Measurements from ENCODE around the gene THRA. TPM values are rescaled to one million over a fixed set of nuclear protein-coding genes. Genes with fewer than 3 reads are reported as not detected.

The THRA gene
- total and polyA plus RNA-seq, 2 donors (not counting 3 experiments of a cell fraction or from before 2014, with no cell fraction given): 17.4 to 29.6 TPM

DNA sequence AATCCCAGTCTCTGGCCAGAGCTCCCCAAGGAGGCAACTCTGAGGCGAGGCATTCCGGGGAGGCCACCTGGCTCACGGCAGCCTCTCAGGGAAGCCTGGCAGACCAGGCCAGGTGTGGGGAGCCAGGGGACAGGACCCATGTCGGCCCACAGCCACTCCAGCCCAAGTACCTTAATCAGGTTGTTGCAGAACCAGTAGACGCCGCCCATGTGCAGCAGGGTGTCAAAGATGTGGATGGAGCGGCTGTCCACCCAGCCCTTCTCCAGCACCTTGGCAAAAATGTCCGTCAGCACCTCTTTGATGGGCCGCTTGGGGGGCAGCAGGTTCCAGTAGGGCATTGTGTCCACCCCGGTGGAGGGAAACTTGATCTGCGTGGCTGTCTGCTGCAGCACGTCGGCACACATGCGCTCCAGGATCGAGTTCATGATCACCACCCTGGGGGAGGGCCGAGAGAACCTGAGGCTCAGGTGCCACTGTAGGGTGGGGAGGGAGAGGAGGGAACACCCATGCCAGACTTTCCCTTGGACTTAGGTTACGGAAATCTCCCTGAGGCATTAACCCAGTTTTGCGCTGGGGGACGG lies 39.7 kb upstream of the THRA start:
- FAIRE-seq: no peak
- Histone ChIP-seq H3K27me3 (ENCODE audit: control insufficient read depth in 2 of 2, insufficient read depth in 2 of 2, low read length in 2 of 2) (no peaks in the 10 kb centered on the region), H3K79me2 (ENCODE audit: control insufficient read depth, insufficient read depth, low read length) (peaks cover 4% of the 10 kb centered on the region), H3K9ac (replicated peaks; ENCODE audit: extremely low read depth, insufficient read depth, low read length) (peak overlapping the region; percentile 32), H4K20me1 (replicated peaks; ENCODE audit: control insufficient read depth, extremely low read depth, insufficient read depth, low read length) (no peaks in the 10 kb centered on the region), H3K36me3 (ENCODE audit: control insufficient read depth in 2 of 2, extremely low read depth in 1 of 2, insufficient read depth in 2 of 2, low read length in 2 of 2) (peaks cover 3 to 17% of the 10 kb centered on the region in 2 experiments), H3K9me1 (replicated peaks; ENCODE audit: control insufficient read depth, extremely low read depth, insufficient read depth, low read length) (no peaks in the 10 kb centered on the region), H3K4me3 (replicated peaks in 1 of 3; ENCODE audit: insufficient read depth in 1 of 3, low read depth in 1 of 3, low read length in 3 of 3) (no peak overlapping the region), H2AFZ (ENCODE audit: low read depth, low read length) (no peak overlapping the region), H3K9me3 (replicated peaks; ENCODE audit: control insufficient read depth, insufficient read depth, low read length) (no peaks in the 10 kb centered on the region), H3K4me1 (ENCODE audit: control insufficient read depth, extremely low read depth, insufficient read depth, low read length) (peaks cover 86% of the 10 kb centered on the region), H3K27ac (ENCODE audit: insufficient read depth, low read depth, low read length) (peak overlapping the region; percentile 99), H3K4me2 (ENCODE audit: insufficient read depth, low read length) (peak overlapping the region; percentile 26)
- dilution Hi-C loops (cut with MboI; ENCODE audit: extremely low pct_ligation_motif_present, low sequenced_read_pairs): no loop called here
- no peak for TF ChIP-seq POLR2A (IDR thresholded peaks at IDR 0.05; ENCODE audit: low read depth, low read length)
- TF ChIP-seq MYC (IDR thresholded peaks at IDR 0.05; ENCODE audit: low read depth, low read length): no peak
- TF ChIP-seq, protein P1, sequence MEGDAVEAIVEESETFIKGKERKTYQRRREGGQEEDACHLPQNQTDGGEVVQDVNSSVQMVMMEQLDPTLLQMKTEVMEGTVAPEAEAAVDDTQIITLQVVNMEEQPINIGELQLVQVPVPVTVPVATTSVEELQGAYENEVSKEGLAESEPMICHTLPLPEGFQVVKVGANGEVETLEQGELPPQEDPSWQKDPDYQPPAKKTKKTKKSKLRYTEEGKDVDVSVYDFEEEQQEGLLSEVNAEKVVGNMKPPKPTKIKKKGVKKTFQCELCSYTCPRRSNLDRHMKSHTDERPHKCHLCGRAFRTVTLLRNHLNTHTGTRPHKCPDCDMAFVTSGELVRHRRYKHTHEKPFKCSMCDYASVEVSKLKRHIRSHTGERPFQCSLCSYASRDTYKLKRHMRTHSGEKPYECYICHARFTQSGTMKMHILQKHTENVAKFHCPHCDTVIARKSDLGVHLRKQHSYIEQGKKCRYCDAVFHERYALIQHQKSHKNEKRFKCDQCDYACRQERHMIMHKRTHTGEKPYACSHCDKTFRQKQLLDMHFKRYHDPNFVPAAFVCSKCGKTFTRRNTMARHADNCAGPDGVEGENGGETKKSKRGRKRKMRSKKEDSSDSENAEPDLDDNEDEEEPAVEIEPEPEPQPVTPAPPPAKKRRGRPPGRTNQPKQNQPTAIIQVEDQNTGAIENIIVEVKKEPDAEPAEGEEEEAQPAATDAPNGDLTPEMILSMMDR (IDR thresholded peaks at IDR 0.05; ENCODE audit: extremely low read depth in 1 of 2, insufficient read depth in 1 of 2, low read depth in 1 of 2, low read length in 2 of 2): no peak
- BruUV-seq (replicated peaks): no TSS peak
- ChIA-PET POLR2A (interaction anchor here (1.3 kb wide), 1 partner anchor 31 kb away, joined by 3 read pairs; the partner anchor contains the start of gene MED24), CTCF (interaction anchor here (1.3 to 5.5 kb wide), 3 partner anchors 9 to 52 kb away, joined by 5 to 246 read pairs (median 8); partner anchors contain the start of gene CSF3)
- intact Hi-C loops (cut with micrococcal nuclease): loop anchor here (1.0 kb wide), 1 partner anchor 63 kb away; no protein-coding TSS in a partner anchor
- no peak for DNase-seq (ENCODE audit: low read depth, low spot score)

DNA sequence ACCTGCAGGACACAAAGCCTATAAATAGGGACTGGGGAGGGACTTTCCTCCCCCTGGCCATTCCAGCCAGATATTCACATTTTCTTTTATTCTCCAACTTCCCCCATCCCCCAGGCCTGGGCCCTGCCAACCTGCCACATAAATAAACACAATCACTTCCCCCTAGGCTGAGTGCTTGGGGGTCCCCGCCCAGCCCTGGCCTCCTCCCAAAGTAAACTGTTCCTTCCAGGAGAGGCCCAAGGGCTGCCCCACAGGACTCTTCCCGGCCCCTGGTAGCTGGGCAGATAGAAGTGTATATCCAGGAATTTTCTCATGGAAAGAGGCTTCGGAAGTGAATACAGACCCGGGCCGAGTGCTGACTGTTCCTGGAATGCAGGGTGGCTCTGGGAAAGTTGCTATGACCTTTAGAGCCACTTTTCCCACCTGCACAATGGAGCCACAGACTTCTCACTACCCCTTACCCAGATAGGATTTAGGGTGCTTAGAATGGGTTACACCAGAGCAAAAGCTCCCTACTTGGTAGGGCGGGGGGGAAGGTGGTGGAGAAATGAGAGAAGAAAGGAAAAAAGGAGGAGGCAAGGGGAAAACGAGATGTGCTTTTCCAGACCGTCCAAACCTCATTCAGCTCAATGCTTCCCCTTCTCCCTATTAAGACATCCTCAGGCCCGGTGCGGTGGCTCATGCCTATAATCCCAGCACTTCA lies 39.0 kb upstream of the THRA start:
- CTCF ChIA-PET: interaction anchor here (1.3 to 5.5 kb wide), 2 partner anchors 10 to 15 kb away, joined by 5 to 246 read pairs; partner anchors contain the start of gene CSF3
- Histone ChIP-seq H3K9ac (replicated peaks; ENCODE audit: extremely low read depth, insufficient read depth, low read length) (peak overlapping the region; percentile 32), H3K79me2 (ENCODE audit: control insufficient read depth, insufficient read depth, low read length) (peaks cover 4% of the 10 kb centered on the region), H3K4me3 (replicated peaks in 1 of 3; ENCODE audit: insufficient read depth in 1 of 3, low read depth in 1 of 3, low read length in 3 of 3) (no peak overlapping the region), H3K4me1 (ENCODE audit: control insufficient read depth, extremely low read depth, insufficient read depth, low read length) (peaks cover 79% of the 10 kb centered on the region), H3K27ac (ENCODE audit: insufficient read depth, low read depth, low read length) (peak overlapping the region; percentile 99), H3K9me1 (replicated peaks; ENCODE audit: control insufficient read depth, extremely low read depth, insufficient read depth, low read length) (no peaks in the 10 kb centered on the region), H3K4me2 (ENCODE audit: insufficient read depth, low read length) (peak overlapping the region; percentile 26), H4K20me1 (replicated peaks; ENCODE audit: control insufficient read depth, extremely low read depth, insufficient read depth, low read length) (no peaks in the 10 kb centered on the region), H3K27me3 (ENCODE audit: control insufficient read depth in 2 of 2, insufficient read depth in 2 of 2, low read length in 2 of 2) (no peaks in the 10 kb centered on the region), H3K9me3 (replicated peaks; ENCODE audit: control insufficient read depth, insufficient read depth, low read length) (no peaks in the 10 kb centered on the region), H3K36me3 (ENCODE audit: control insufficient read depth in 2 of 2, extremely low read depth in 1 of 2, insufficient read depth in 2 of 2, low read length in 2 of 2) (peaks cover 3 to 21% of the 10 kb centered on the region in 2 experiments), H2AFZ (ENCODE audit: low read depth, low read length) (no peak overlapping the region)
- dilution Hi-C loops (cut with MboI; ENCODE audit: extremely low pct_ligation_motif_present, low sequenced_read_pairs): no loop called here
- no peak for TF ChIP-seq EZH2 (IDR thresholded peaks at IDR 0.05; ENCODE audit: borderline replicate concordance, low read depth, low read length, severe bottlenecking)
- TF ChIP-seq POLR2A (IDR thresholded peaks at IDR 0.05; ENCODE audit: low read depth, low read length): no peak
- TF ChIP-seq MYC (IDR thresholded peaks at IDR 0.05; ENCODE audit: low read depth, low read length): no peak
- TF ChIP-seq JUN (IDR thresholded peaks at IDR 0.05; ENCODE audit: borderline replicate concordance, insufficient read depth, insufficient read length, low read depth): peak; percentile 14
- peak; percentile 92 for TF ChIP-seq POLR2AphosphoS5 (IDR thresholded peaks at IDR 0.05; ENCODE audit: insufficient read depth, low read depth, low read length)
- TF ChIP-seq GATA2 (IDR thresholded peaks at IDR 0.05; ENCODE audit: insufficient read depth, insufficient read length, low read depth, low read length): no peak
- peak; percentile 46 for TF ChIP-seq FOS (IDR thresholded peaks at IDR 0.05; ENCODE audit: borderline replicate concordance, insufficient read depth, low read length)
- TF ChIP-seq, protein P2, sequence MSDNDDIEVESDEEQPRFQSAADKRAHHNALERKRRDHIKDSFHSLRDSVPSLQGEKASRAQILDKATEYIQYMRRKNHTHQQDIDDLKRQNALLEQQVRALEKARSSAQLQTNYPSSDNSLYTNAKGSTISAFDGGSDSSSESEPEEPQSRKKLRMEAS (IDR thresholded peaks at IDR 0.05; ENCODE audit: insufficient read depth, insufficient read length): no peak
- TF ChIP-seq, protein P1 (IDR thresholded peaks at IDR 0.05; ENCODE audit: extremely low read depth in 1 of 2, insufficient read depth in 1 of 2, low read depth in 1 of 2, low read length in 2 of 2): no peak
- intact Hi-C loops (cut with micrococcal nuclease): loop anchor here (1.0 kb wide), 1 partner anchor 63 kb away; no protein-coding TSS in a partner anchor
- POLR2A ChIA-PET: no interaction called here
- DNase-seq (ENCODE audit: low read depth, low spot score) (peak; percentile 87), FAIRE-seq (peak; percentile 87)
- BruUV-seq (replicated peaks): no TSS peak

Measured in endothelial cell of umbilical vein (primary cell).